Endothelial cell of umbilical vein (primary cell): Measurements from ENCODE around the gene KRTAP4-11. TPM values are rescaled to one million over a fixed set of nuclear protein-coding genes. Genes with fewer than 3 reads are reported as not detected.

Source experiments
- BruUV-seq: library from RNA; stranded (reverse); fragments of 400-500 nt; replicated peaks from 2 replicates; lab custom pipeline; 2021; lab: Mats Ljungman, UMichigan
- CTCF ChIA-PET: fragments of 300-600, 350-600 bp; sonication (Branson Sonifier 250); formaldehyde crosslinking; loops from one replicate; lab custom pipeline; 2021; ENCODE audit warnings: antibody characterized with exemption, inconsistent platforms; lab: Charles Lee
- POLR2A ChIA-PET: fragments of 300-600, 350-600 bp; sonication (Branson Sonifier 250); formaldehyde crosslinking; loops from one replicate; lab custom pipeline; 2021; ENCODE audit warnings: antibody characterized with exemption, inconsistent platforms; lab: Charles Lee
- DNase-seq: peaks from one replicate; pipeline ENCODE4 v3.0.0-alpha.2; 2011; ENCODE audit warnings: low read depth, low spot score
- FAIRE-seq: peaks from 2 replicates; lab custom pipeline; 2011; peaks lifted over from hg19 to GRCh38; lab: Jason Lieb, UNC
- H2AFZ ChIP-seq: 2 replicates; pipeline ENCODE4 v1.6.0; 2012; ENCODE audit warnings: low read depth, low read length, control low read depth, inconsistent platforms
- H3K27ac ChIP-seq: 2 replicates; pipeline ENCODE4 v1.5.1; 2011; ENCODE audit warnings: low read depth, mild to moderate bottlenecking, control low read depth, low read length, moderate library complexity; ENCODE audit not compliant: insufficient read depth
- H3K27me3 ChIP-seq, 2 experiments: 2 replicates each; pipeline versions ENCODE4 v1.6.0 to v1.6.1; 2011; ENCODE audit warnings: low read length in 2 of 2, mixed read lengths in 1 of 2; ENCODE audit not compliant: control insufficient read depth in 2 of 2, insufficient read depth in 2 of 2
- H3K36me3 ChIP-seq, 2 experiments: 2 replicates in 1 of 2; 3 replicates in 1 of 2; pipeline ENCODE4 v1.5.1; 2011; ENCODE audit warnings: low read length in 2 of 2, mild to moderate bottlenecking in 1 of 2, moderate library complexity in 1 of 2; ENCODE audit not compliant: control insufficient read depth in 2 of 2, insufficient read depth in 2 of 2; ENCODE audit errors: extremely low read depth in 1 of 2
- H3K4me1 ChIP-seq: 3 replicates; pipeline ENCODE4 v1.5.1; 2011; ENCODE audit warnings: mild to moderate bottlenecking, low read length; ENCODE audit not compliant: control insufficient read depth, insufficient read depth; ENCODE audit errors: extremely low read depth
- H3K4me2 ChIP-seq: 2 replicates; pipeline ENCODE4 v1.6.1; 2011; ENCODE audit warnings: low read length, control low read depth, mixed read lengths; ENCODE audit not compliant: insufficient read depth
- H3K4me3 ChIP-seq, 3 experiments: fragments of 200-600 bp in 1 of 3; sonication (generic), shearing (Covaris generic) in 1 of 3; replicated peaks in 1 of 3; 2 replicates each; pipeline ENCODE4 v1.5.1; 2011 to 2016; ENCODE audit warnings: control low read depth in 3 of 3, low read length in 3 of 3, mild to moderate bottlenecking in 2 of 3, inconsistent platforms in 1 of 3, low read depth in 1 of 3, moderate library complexity in 1 of 3; ENCODE audit not compliant: insufficient read depth in 1 of 3
- H3K79me2 ChIP-seq: 2 replicates; pipeline ENCODE4 v1.6.0; 2012; ENCODE audit warnings: low read length, inconsistent platforms; ENCODE audit not compliant: control insufficient read depth, insufficient read depth
- H3K9ac ChIP-seq: replicated peaks from 2 replicates; pipeline ENCODE3; 2011; ENCODE audit warnings: low read length, control low read depth; ENCODE audit not compliant: insufficient read depth; ENCODE audit errors: extremely low read depth
- H3K9me1 ChIP-seq: replicated peaks from 3 replicates; pipeline ENCODE4 v1.6.0; 2011; ENCODE audit warnings: mild to moderate bottlenecking, low read length; ENCODE audit not compliant: control insufficient read depth, insufficient read depth; ENCODE audit errors: extremely low read depth
- H3K9me3 ChIP-seq: replicated peaks from 2 replicates; pipeline ENCODE4 v1.5.1; 2012; ENCODE audit warnings: low read length, inconsistent platforms; ENCODE audit not compliant: control insufficient read depth, insufficient read depth
- H4K20me1 ChIP-seq: replicated peaks from 2 replicates; pipeline ENCODE3; 2011; ENCODE audit warnings: mild to moderate bottlenecking, low read length; ENCODE audit not compliant: control insufficient read depth, insufficient read depth; ENCODE audit errors: extremely low read depth
- EZH2 ChIP-seq: IDR thresholded peaks from 2 replicates; pipeline ENCODE4 v1.6.1; 2012; ENCODE audit warnings: borderline replicate concordance, low read depth, mild to moderate bottlenecking, moderate library complexity, low read length, inconsistent platforms; ENCODE audit not compliant: severe bottlenecking
- FOS ChIP-seq: IDR thresholded peaks from 2 replicates; pipeline ENCODE4 v1.6.1; 2011; ENCODE audit warnings: mild to moderate bottlenecking, low read length, moderate library complexity, borderline replicate concordance; ENCODE audit not compliant: insufficient read depth
- GATA2 ChIP-seq: IDR thresholded peaks from 2 replicates; pipeline ENCODE4 v1.7.0; 2011; ENCODE audit warnings: low read depth, mild to moderate bottlenecking, moderate library complexity, mixed read lengths, low read length; ENCODE audit not compliant: insufficient read length, insufficient read depth
- JUN ChIP-seq: IDR thresholded peaks from 2 replicates; pipeline ENCODE4 v1.6.1; 2011; ENCODE audit warnings: borderline replicate concordance, low read depth; ENCODE audit not compliant: insufficient read length, insufficient read depth
- MAX ChIP-seq: IDR thresholded peaks from 2 replicates; pipeline ENCODE4 v1.6.1; 2011; ENCODE audit not compliant: insufficient read depth, insufficient read length
- MYC ChIP-seq: IDR thresholded peaks from one replicate; pipeline ENCODE4 v1.6.1; 2011; ENCODE audit warnings: mild to moderate bottlenecking, low read depth, low read length
- POLR2A ChIP-seq: IDR thresholded peaks from 2 replicates; pipeline ENCODE4 v1.6.1; 2012; ENCODE audit warnings: low read depth, mild to moderate bottlenecking, control low read depth, low read length
- POLR2AphosphoS5 ChIP-seq: IDR thresholded peaks from 2 replicates; pipeline ENCODE4 v1.6.1; 2012; ENCODE audit warnings: low read depth, mild to moderate bottlenecking, control low read depth, low read length, moderate library complexity; ENCODE audit not compliant: insufficient read depth
- dilution Hi-C: fragments of 300-500 bp; cut with MboI; formaldehyde crosslinking; loops from one replicate; pipeline ENCODE4 v1.15.0; 2019; ENCODE audit warnings: low sequenced_read_pairs; ENCODE audit not compliant: extremely low pct_ligation_motif_present
- intact Hi-C: fragments of 100-400 bp; cut with micrococcal nuclease; formaldehyde crosslinking; loops from one replicate; pipeline ENCODE4 v1.10.0; 2022
- polyA plus RNA-seq, 4 experiments: library from polyadenylated mRNA; depleted of rRNA in 3 of 4; stranded (reverse) in 3 of 4; unstranded in 1 of 4; fragments of >200 nt; gene quantifications; 2 replicates each; pipeline versions ENCODE4 v1.2.1 to v1.2.3, GENCODE V29; 2011 to 2012; ENCODE audit warnings: missing spikeins in 1 of 4
- total RNA-seq: library from RNA; stranded (reverse); gene quantifications from 2 replicates; pipeline ENCODE4 v1.2.3, GENCODE V29; 2021
- TF ChIP-seq, protein P1 (sequence below), 2 donors: IDR thresholded peaks; 1 replicate in 1 of 2; 2 replicates in 1 of 2; pipeline ENCODE4 v1.5.1; 2011; ENCODE audit warnings: low read length in 2 of 2, mild to moderate bottlenecking in 2 of 2, moderate library complexity in 2 of 2, control low read depth in 1 of 2, inconsistent platforms in 1 of 2, low read depth in 1 of 2; ENCODE audit not compliant: insufficient read depth in 1 of 2; ENCODE audit errors: extremely low read depth in 1 of 2

Gene KRTAP4-11
- total and polyA plus RNA-seq, 2 donors (not counting 3 experiments of a cell fraction or from before 2014, with no cell fraction given): not detected

GRCh38 chr17:41118721-41119120 is 548 bp upstream of the KRTAP4-11 start:
- Histone ChIP-seq H3K27ac (no peak overlapping the region), H3K4me2 (no peak overlapping the region), H3K9me1 (no peaks in the 10 kb centered on the region), H3K4me3 (no peak overlapping the region), H3K36me3 (no peaks in the 10 kb centered on the region), H2AFZ (no peak overlapping the region), H3K9me3 (no peaks in the 10 kb centered on the region), H3K79me2 (no peaks in the 10 kb centered on the region), H3K9ac (no peak overlapping the region), H3K27me3 (peaks cover 0 to 3% of the 10 kb centered on the region in 2 experiments), H3K4me1 (peaks cover 3% of the 10 kb centered on the region), H4K20me1 (no peaks in the 10 kb centered on the region)
- no TSS peak for BruUV-seq
- DNase-seq (no peak), FAIRE-seq (no peak)
- ChIA-PET POLR2A (no interaction called here), CTCF (no interaction called here)
- intact Hi-C loops (no loop called here), dilution Hi-C loops (no loop called here)
- no peak for TF ChIP-seq MYC
- no peak for TF ChIP-seq EZH2
- TF ChIP-seq GATA2: no peak
- TF ChIP-seq, protein P1, sequence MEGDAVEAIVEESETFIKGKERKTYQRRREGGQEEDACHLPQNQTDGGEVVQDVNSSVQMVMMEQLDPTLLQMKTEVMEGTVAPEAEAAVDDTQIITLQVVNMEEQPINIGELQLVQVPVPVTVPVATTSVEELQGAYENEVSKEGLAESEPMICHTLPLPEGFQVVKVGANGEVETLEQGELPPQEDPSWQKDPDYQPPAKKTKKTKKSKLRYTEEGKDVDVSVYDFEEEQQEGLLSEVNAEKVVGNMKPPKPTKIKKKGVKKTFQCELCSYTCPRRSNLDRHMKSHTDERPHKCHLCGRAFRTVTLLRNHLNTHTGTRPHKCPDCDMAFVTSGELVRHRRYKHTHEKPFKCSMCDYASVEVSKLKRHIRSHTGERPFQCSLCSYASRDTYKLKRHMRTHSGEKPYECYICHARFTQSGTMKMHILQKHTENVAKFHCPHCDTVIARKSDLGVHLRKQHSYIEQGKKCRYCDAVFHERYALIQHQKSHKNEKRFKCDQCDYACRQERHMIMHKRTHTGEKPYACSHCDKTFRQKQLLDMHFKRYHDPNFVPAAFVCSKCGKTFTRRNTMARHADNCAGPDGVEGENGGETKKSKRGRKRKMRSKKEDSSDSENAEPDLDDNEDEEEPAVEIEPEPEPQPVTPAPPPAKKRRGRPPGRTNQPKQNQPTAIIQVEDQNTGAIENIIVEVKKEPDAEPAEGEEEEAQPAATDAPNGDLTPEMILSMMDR (IDR thresholded peaks at IDR 0.05; ENCODE audit: extremely low read depth in 1 of 2, insufficient read depth in 1 of 2, low read depth in 1 of 2, low read length in 2 of 2): no peak
- no peak for TF ChIP-seq JUN
- no peak for TF ChIP-seq POLR2A
- no peak for TF ChIP-seq FOS
- no peak for TF ChIP-seq POLR2AphosphoS5
- no peak for TF ChIP-seq MAX
